Measurements from ENCODE around the gene ZNF653. TPM values are rescaled to one million over a fixed set of nuclear protein-coding genes. Genes with fewer than 3 reads are reported as not detected.

Gene ZNF653
- 6.8 and 7.9 TPM in 2 replicates for total RNA-seq

GRCh38 chr19:11505504-11506100, at the start of gene ZNF653:
TSS of gene ZNF653 (minus strand) at chr19:11505839. CDS start at chr19:11505786, 53 bp downstream.

GRCh38 chr19:11538232-11539036, 32.8 kb upstream of the ZNF653 start, which contains the start of gene CNN1:
TSS of gene CNN1 (plus strand) at chr19:11538851. CDS start at chr19:11538928, 77 bp downstream.

GRCh38 chr19:11528551-11529341, 23.1 kb upstream of the ZNF653 start, which contains the start of gene ECSIT:
TSS of gene ECSIT (minus strand) at chr19:11529134. CDS start at chr19:11519170, 9,964 bp downstream.

GRCh38 chr19:11480715-11481533, 24.7 kb downstream of the ZNF653 start, which contains the start of gene ELAVL3:
TSS of gene ELAVL3 (minus strand) at chr19:11481046. CDS start at chr19:11480608, 438 bp downstream.

GRCh38 chr19:11435057-11435832, 70.4 kb downstream of the ZNF653 start, which contains the start of the genes ODAD3 and PRKCSH:
TSS of gene ODAD3 (minus strand) at chr19:11435121. CDS start at chr19:11435016, 105 bp downstream.
TSS of gene PRKCSH (plus strand) at chr19:11435635. CDS start at chr19:11436118, 483 bp downstream.

Other genes with a start within 250 kb of the ZNF653 start
- gene DOCK6, start 243.3 kb downstream of the ZNF653 start, total RNA-seq, result 39.8 and 71.5 TPM in 2 replicates
- gene TSPAN16, start 209.7 kb downstream of the ZNF653 start, total RNA-seq, result not detected in 2 replicates
- gene RAB3D, start 166.2 kb downstream of the ZNF653 start, total RNA-seq, result 31.8 and 32.2 TPM in 2 replicates
- 133 and 199 TPM in 2 replicates for gene TMEM205, start 159.6 kb downstream of the ZNF653 start, total RNA-seq
- 3.8 and 6.2 TPM in 2 replicates for gene CCDC159, start 159.3 kb downstream of the ZNF653 start, total RNA-seq
- gene PLPPR2, start 150.4 kb downstream of the ZNF653 start, total RNA-seq, result 3.8 and 6.2 TPM in 2 replicates
- gene SWSAP1, start 131.2 kb downstream of the ZNF653 start, total RNA-seq, result 0.61 and 0.65 TPM in 2 replicates
- 5.6 and 6.8 TPM in 2 replicates for gene EPOR, start 121.5 kb downstream of the ZNF653 start, total RNA-seq
- 2.1 and 3.2 TPM in 2 replicates for gene RGL3, start 86.5 kb downstream of the ZNF653 start, total RNA-seq
- gene ODAD3, start 70.7 kb downstream of the ZNF653 start, total RNA-seq, result under 0.01 TPM in 1 of 2 replicates, not detected in the other
- 99.2 and 102 TPM in 2 replicates for gene PRKCSH, start 70.2 kb downstream of the ZNF653 start, total RNA-seq
- not detected in 2 replicates for gene ELAVL3, start 24.8 kb downstream of the ZNF653 start, total RNA-seq
- 34.1 and 38.9 TPM in 2 replicates for gene ECSIT, start 23.3 kb upstream of the ZNF653 start, total RNA-seq
- gene CNN1, start 33.0 kb upstream of the ZNF653 start, total RNA-seq, result 0.32 and 2.0 TPM in 2 replicates
- 24.5 and 30.2 TPM in 2 replicates for gene ELOF1, start 53.4 kb upstream of the ZNF653 start, total RNA-seq
- not detected in 2 replicates for gene ACP5, start 71.8 kb upstream of the ZNF653 start, total RNA-seq
- gene ZNF627, start 91.6 kb upstream of the ZNF653 start, total RNA-seq, result 21.9 and 25.7 TPM in 2 replicates
- 3.9 and 8.8 TPM in 2 replicates for gene ZNF823, start 233.1 kb upstream of the ZNF653 start, total RNA-seq

Data from epithelial cell of umbilical artery (primary cell).